Epithelial cell of proximal tubule (primary cell): ENCODE data around the gene TMEM131. TPM values are rescaled to one million over a fixed set of nuclear protein-coding genes. Genes with fewer than 3 reads are reported as not detected.

Experiments used
- DNase-seq: peaks from one replicate; pipeline ENCODE4 v3.0.0-alpha.2; 2011; ENCODE audit warnings: low read depth
- H3K4me3 ChIP-seq: 2 replicates; pipeline ENCODE4 v1.5.1; 2011; ENCODE audit warnings: low read depth, mild to moderate bottlenecking, low read length
- total RNA-seq: library from RNA; depleted of rRNA; stranded (reverse); fragments of >200 nt; gene quantifications from 2 replicates; pipeline ENCODE4 v1.2.3, GENCODE V29; 2015
- TF ChIP-seq, protein P1 (sequence below): conservative IDR thresholded peaks from 2 replicates; pipeline ENCODE4 v1.5.1; 2012; ENCODE audit warnings: low read depth, mild to moderate bottlenecking, low read length

TMEM131 gene
- total RNA-seq, 1 donor from 2014 or later, result 16.0 TPM

- no peak overlapping the region for H3K4me3 ChIP-seq
- TF ChIP-seq, protein P1, sequence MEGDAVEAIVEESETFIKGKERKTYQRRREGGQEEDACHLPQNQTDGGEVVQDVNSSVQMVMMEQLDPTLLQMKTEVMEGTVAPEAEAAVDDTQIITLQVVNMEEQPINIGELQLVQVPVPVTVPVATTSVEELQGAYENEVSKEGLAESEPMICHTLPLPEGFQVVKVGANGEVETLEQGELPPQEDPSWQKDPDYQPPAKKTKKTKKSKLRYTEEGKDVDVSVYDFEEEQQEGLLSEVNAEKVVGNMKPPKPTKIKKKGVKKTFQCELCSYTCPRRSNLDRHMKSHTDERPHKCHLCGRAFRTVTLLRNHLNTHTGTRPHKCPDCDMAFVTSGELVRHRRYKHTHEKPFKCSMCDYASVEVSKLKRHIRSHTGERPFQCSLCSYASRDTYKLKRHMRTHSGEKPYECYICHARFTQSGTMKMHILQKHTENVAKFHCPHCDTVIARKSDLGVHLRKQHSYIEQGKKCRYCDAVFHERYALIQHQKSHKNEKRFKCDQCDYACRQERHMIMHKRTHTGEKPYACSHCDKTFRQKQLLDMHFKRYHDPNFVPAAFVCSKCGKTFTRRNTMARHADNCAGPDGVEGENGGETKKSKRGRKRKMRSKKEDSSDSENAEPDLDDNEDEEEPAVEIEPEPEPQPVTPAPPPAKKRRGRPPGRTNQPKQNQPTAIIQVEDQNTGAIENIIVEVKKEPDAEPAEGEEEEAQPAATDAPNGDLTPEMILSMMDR, result no peak
- DNase-seq, result no peak
These were observed 24.8 kb upstream of the TMEM131 start for GRCh38 chr2:98020516-98020915.

GRCh38 chr2:98016908-98017670 is 21.3 kb upstream of the TMEM131 start:
- DNase-seq, result no peak
- TF ChIP-seq, protein P1, result no peak
- no peak overlapping the region for H3K4me3 ChIP-seq

DNA sequence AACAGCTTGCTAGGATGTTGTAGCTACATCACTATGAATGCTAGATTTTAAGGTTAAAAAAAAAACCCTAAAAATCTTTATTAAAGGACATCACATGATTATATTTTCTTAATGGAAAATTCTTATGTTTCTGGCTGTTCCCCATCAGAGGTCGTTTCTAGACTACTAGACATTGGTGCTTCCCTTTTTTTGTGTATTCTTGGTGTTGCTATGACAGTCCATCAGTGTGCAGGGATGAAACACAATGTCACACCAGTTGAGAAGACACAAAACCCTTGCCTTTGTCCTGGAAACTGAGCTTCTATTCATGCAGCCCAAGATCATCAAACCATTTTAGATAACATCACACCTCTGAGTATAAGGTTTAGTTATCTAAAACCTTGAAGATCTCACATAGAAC is 19.9 kb upstream of the TMEM131 start:
- H3K4me3 ChIP-seq, result no peak overlapping the region
- no peak for DNase-seq
- TF ChIP-seq, protein P1, result no peak

- TF ChIP-seq, protein P1, result no peak
- DNase-seq, result no peak
- H3K4me3 ChIP-seq, result no peak overlapping the region
These were observed 18.6 kb upstream of the TMEM131 start for GRCh38 chr2:98014379-98014778.

DNA sequence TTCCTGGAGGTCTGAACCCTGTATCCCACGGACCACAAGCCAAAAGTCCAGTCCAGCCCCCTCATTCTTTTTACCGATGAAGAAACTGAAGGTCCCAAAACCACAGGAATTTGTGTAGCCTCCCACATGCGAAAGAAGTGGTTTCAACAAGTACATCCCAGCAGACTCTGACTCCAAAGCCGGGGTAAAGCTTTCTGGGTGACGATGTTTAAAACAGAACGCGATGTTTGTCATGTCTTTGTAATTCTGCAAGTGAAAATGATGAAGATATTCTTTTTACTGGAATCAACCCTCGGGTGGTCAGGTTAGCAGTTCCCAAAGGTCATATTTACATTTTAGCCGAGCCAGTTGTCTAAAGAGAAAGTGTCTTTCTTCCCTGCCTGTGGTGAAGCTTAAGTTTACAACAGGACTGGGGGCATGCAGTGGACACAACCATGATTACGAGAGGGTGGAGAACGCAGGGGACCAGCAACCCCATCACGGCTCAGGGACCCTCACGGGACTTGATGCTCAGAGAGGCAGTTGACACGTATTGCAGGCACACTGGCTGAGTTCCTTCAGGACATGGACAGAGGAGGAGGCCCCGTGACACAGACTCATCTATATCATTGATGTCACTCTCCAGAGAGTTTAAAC is 17.8 kb upstream of the TMEM131 start:
- TF ChIP-seq, protein P1, result no peak
- no peak for DNase-seq
- no peak overlapping the region for H3K4me3 ChIP-seq

- TF ChIP-seq, protein P1, result no peak
- no peak overlapping the region for H3K4me3 ChIP-seq
- DNase-seq, result no peak
These were observed 16.8 kb upstream of the TMEM131 start for GRCh38 chr2:98012561-98012991.
